GM08714 (cell line): Measurements from ENCODE around the gene KLRD1.
"Not testable (repeated sequence)": the region's sequence is repeated elsewhere in the genome, so short reads cannot be mapped to it uniquely, and the experiment has no call there.

ENCODE experiments used
- H3K4me3 ChIP-seq: fragments of 200-500 bp; sonication (Bioruptor generic); 2 replicates; pipeline ENCODE4 v1.5.1; 2014; ENCODE audit warnings: mild to moderate bottlenecking, low read length, inconsistent platforms
- ZNF274 ChIP-seq: IDR thresholded peaks from 2 replicates; pipeline ENCODE4 v1.6.1; 2012; ENCODE audit warnings: mild to moderate bottlenecking, low read depth, low read length

Gene KLRD1

DNA sequence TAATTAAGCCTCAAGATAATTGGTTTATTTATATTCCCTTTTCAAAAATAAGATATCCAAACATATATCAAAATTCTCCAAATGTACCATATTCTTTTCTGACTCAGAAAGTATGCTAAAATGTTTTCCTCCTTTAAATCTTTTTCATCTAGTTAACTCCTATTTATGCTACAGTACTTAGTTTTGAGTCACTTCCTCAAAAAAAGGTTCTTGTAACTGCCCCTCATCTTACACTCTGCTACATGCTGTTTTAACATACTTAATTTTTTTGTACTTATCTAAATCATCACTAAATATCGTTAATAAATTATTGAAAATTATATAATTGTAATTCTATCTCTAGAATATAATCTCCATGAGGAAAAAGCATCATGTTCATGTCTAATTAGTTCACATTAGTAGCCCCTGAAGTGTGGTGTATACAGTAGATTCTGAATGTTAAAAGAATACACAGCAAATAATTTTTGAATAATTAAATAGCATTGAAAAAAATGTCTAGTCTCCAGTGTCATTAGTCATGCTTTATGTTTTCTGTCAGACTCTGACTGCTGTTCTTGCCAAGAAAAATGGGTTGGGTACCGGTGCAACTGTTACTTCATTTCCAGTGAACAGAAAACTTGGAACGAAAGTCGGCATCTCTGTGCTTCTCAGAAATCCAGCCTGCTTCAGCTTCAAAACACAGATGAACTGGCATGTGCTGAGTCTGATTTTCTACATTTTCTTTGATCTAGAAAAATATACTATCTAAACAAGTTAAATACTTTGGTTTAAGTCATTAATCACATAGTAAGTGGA, 3.5 kb downstream of the KLRD1 start:
- H3K4me3 ChIP-seq, result no peak overlapping the region
- no peak for TF ChIP-seq ZNF274

DNA sequence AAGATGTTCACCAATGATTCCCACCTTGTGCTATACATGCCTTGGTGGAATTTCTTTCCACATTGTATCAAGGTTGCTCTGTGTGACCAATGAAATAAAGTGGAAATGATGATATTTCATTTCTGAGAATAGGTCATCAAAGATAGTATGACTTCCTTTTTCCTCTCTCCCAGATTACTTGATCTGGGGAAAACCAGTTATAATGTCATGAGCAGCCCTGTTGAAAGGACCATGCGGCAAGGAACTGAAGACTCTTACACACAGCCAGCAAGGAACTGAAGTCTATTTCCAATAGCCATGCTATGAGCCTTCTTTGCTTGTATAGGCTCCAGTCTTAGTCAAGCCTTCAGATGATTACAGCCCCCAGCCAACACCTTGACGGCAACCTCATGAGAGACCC, 11.7 kb downstream of the KLRD1 start:
- H3K4me3 ChIP-seq, result no peak overlapping the region
- TF ChIP-seq ZNF274, result no peak

GRCh38 chr12:10320643-10321042, 13.0 kb downstream of the KLRD1 start:
- H3K4me3 ChIP-seq, result no peak overlapping the region
- no peak for TF ChIP-seq ZNF274

DNA sequence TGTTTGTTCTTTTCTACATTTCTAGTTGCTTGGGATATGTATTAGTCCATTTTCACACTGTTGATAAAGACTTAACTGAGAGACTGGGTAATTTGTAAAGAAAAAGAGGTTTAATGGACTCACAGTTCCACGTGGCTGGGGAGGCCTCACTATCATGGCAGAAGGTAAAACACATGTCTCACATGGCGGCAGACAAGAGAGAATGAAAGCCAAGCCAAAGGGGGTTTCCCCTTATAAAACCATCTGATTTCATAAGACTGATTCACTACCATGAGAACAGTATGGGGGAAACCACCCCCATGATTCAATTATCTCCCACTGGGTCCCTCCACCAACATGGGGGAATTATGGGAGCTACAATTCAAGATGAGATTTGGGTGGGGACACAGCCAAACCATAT, 21.0 kb downstream of the KLRD1 start:
- not testable (repeated sequence) for H3K4me3 ChIP-seq

DNA sequence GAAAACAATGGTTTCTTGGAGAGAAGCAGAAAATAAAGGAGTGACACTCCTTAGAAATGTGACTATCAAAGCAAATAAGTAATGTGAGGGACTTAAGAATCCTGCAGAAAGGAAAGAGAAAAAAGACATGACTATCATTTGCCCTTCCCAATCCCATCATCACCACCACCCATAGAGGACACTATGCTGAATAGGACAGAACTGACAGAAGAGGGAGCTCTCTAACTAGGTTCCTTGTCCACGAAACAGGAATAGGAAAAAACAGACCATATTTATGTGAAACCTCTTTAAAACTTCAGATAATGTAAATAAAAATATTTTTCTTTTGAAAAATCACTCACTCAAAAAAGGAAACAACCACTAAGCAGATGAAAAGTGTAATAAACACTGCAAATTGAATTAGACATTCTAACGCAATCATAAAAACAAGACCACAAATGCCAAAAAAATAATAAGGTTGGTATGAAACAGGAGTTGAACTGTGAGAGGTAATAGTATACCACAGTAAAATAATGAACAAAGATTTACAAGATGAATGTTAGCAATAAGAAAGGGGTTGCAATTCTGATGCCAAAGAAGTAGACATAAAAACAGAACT, 24.1 kb downstream of the KLRD1 start:
- no peak for TF ChIP-seq ZNF274
- H3K4me3 ChIP-seq, result no peak overlapping the region

- H3K4me3 ChIP-seq, result not testable (repeated sequence)
Observed at GRCh38 chr12:10336196-10336595, 28.5 kb downstream of the KLRD1 start.

GRCh38 chr12:10338470-10338869, 30.8 kb downstream of the KLRD1 start:
- H3K4me3 ChIP-seq, result not testable (repeated sequence)

- H3K4me3 ChIP-seq, result no peak overlapping the region
- TF ChIP-seq ZNF274, result no peak
Observed at GRCh38 chr12:10339053-10339840, 31.6 kb downstream of the KLRD1 start.

- H3K4me3 ChIP-seq, result not testable (repeated sequence)
Observed at GRCh38 chr12:10340946-10341345, 33.3 kb downstream of the KLRD1 start.

- H3K4me3 ChIP-seq, result no peak overlapping the region
- TF ChIP-seq ZNF274, result no peak
Observed at GRCh38 chr12:10341892-10342509, 34.3 kb downstream of the KLRD1 start.

DNA sequence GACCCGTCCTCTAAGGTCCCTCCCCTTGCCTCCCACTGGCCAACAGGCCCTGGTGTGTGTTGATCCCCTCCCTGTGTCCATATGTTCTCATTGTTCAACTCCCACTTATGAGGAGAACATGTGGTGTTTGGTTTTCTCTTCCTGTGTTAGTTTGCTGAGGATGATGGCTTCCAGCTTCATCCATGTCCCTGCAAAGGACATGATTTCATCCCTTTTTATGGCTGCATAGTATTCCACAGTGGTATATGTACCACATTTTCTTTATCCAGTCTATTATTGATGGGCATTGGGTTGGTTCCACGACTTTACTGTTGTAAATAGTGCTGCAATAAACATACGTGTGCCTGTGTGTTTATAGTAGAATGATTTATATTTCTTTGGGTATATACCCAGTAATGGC, 43.8 kb downstream of the KLRD1 start:
- not testable (repeated sequence) for H3K4me3 ChIP-seq

- no peak for TF ChIP-seq ZNF274
- no peak overlapping the region for H3K4me3 ChIP-seq
Observed at GRCh38 chr12:10354071-10354470, 46.4 kb downstream of the KLRD1 start.

GRCh38 chr12:10354502-10354901, 46.8 kb downstream of the KLRD1 start:
- no peak for TF ChIP-seq ZNF274
- no peak overlapping the region for H3K4me3 ChIP-seq

DNA sequence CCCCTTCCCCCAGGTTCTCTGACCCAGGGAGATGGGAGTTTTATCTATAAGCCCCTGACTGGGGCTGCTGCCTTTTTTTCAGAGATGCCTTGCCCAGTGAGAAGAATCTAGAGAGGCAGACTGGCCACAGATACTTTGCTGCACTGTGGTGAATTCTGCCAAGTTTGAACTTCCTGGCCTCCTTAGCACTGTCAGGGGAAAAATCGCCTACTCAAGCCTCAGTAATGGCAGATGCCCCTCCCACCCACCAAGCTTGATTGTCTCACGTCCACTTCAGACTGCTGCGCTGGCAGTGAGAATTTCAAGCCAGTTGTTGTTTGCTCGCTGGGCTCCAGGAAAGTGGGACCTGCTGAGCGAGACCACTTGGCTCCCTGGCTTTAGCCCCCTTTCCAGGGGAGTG, 50.5 kb downstream of the KLRD1 start:
- no peak overlapping the region for H3K4me3 ChIP-seq
- no peak for TF ChIP-seq ZNF274

- no peak for TF ChIP-seq ZNF274
- no peak overlapping the region for H3K4me3 ChIP-seq
Observed at GRCh38 chr12:10358969-10359368, 51.3 kb downstream of the KLRD1 start.
